Kidney glomerular epithelial cell (primary cell): Measurements from ENCODE around the gene PCCA.
"Not testable (repeated sequence)": the region's sequence is repeated elsewhere in the genome, so short reads cannot be mapped to it uniquely, and the experiment has no call there.

ENCODE experiments used
- DNase-seq: peaks from one replicate; lab custom pipeline; 2025; lab: John Stamatoyannopoulos, UW

PCCA gene

DNA sequence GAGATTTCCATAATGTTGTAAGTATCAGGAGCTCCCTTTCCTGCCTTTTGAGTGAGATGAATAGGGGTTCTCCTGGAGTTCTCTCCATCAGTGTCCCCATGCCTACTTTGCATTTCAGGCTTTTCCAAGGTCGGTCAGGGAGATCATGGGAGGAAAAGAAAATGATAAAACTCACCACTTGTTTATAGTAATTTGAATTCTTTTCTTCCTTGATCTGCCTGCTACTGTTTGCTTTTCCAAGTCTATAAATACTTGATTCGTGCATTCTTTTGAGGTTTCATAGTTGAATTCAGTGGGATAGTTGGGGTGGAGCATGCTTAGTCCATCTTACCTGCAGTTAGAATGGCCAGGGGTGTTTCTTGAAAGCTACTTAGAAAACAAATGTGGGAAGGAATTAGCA, 51.5 kb downstream of the PCCA start:
- no peak for DNase-seq

DNA sequence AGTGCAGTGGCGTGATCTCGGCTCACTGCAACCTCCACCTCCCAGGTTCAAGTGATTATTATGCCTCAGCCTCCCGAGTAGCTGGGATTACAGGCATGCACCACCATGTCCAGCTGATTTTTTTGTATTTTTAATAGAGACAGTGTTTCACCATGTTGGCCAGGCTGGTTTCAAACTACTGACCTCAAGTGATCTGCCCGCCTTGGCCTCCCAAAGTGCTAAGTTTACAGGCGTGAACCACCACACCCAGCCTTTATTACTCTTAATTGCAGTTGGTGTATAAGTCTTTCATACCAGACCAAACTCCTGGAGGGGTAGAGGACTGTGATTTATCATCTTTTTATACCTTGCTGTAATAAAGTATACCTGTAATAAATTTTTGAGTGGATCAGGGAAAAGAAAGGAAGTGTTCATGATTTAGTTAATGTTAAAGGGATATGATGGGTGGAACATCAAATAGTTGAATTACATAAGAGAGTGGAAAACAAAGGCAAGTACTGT, 52.6 kb downstream of the PCCA start:
- DNase-seq, result not testable (repeated sequence)

DNA sequence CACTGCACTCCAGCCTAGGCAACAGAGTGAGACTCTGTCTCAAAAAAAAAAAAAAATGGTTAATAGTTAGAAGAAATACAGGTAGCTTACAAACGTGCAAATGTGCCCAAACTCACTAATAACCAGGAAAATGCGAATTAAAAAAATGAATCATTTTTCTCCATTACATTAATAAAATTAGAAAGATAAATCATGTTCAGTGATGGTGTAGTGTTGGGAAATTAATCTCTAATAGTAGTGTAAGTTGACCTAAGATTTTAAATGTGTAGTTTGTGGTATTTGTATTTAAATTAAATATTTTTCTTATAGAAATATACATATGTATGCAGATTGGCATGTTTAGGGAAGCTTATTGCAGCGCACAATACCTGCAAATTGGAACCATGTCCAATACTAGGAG, 57.6 kb downstream of the PCCA start:
- no peak for DNase-seq

DNA sequence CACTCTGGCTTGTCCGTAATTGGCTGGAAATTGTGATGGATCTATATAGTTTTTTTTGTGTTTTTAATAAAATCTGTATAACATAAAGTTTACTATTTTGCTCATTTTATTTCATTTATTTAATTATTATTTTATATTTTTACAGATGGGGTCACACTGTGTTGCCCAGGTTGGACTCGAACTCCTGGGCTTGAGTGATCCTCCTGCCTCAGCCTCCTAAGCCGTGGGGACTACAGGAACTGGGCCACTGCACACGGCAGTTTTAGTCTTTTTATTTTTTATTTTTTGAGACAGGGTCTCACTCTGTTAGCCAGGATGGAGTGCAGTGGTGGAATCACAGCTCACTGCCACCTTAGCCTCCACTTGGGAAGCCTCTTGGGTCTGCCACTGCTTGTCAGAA, 58.9 kb downstream of the PCCA start:
- DNase-seq, result no peak

DNA sequence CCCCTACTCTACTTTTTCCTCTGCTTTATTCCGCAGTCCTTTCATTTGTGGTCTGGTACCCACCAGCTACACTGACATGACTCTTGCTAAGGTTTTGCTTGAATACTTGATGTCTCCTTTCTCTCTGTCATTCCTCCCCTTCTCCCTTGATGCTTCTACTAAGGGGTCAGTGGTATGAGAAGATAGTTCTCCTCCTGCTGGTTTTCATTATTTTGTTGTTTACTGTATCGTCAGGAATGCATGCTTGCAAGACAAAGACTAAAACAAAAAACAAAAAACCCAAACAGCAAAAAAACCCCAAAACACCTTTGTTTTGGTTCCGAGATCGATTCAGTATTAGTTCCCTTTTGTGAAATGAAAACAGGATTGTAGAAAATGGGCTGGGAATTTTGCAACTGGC, 59.5 kb downstream of the PCCA start:
- no peak for DNase-seq

DNA sequence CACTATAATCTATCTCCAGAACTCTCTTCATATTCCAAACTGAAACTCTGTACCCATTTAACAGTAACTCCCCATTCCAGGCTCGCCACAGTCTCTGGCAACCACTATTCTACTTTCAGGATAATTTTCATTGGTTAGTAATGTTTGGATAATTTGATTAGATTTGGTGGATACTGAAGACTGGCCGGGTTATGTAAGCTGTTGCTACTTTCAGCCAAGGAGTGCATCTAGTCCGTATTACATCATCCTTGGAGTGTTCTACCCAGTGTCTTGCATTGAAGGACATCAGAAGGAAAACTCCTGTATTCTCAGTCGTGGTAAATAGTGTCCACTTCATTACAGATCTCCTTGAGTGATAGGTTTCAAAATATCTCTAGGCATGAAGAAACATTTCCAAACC, 60.5 kb downstream of the PCCA start:
- no peak for DNase-seq

DNA sequence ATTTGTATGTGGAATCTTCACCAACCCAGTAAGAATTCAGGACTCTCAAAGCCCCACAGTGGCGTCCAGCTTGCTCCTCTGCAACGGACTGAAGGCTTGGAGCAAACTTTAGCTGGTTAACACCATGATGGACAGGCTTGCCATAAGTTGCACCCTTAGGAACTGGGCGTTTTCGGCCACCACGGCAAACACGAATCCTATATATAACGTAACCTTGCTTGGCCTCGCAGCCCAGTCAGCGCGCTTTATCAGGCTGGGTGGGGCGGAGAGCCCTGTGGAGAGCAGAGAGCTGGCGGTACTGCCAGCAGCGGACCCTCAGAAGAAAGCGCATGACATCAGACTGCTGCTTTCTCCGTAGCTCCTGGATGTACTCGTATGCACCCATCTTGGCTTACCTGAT, 61.8 kb downstream of the PCCA start:
- not testable (repeated sequence) for DNase-seq

DNA sequence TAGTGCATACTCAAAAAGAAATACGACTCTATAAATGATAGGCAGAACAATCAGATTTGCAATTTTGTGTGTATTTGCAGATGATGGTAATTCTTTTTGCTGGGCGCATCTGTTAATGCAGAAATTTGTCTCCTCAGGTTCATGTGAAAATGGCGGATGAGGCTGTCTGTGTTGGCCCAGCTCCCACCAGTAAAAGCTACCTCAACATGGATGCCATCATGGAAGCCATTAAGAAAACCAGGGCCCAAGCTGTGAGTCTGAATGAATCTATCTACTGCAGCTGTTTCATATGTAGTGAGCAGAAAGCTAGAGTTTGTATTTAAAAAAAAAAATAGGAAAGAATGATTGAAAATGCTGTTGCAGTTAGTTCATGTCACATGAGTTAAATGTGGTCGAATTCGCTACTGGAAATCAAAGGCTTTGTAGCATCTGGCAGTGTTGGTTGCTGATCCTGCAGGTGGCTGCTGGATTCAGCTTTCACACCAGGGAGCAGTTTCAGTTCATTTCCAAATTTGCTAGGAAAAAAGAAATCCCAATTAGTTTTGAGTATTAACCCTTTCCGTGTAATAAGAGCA, 66.0 kb downstream of the PCCA start:
- no peak for DNase-seq

DNA sequence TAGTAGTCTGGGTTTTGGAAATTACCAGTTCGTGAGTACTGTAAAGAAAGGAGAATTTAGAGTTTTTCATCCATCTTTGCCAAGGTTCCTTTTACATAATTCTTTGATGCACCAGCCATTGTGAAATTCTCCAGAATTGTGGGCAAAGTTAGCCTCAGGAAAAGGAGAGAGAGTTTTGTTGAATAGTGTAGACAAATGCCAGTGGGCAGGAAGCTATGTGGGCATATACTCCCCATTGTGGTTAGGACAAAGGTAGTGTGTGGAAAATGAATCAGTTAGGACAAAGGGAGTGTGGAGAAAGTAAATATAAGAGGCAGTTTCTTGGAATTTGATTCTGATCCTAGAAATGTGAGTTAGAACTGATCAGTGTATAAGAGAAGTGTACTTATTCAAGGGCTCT, 67.9 kb downstream of the PCCA start:
- peak; percentile 73 for DNase-seq

DNA sequence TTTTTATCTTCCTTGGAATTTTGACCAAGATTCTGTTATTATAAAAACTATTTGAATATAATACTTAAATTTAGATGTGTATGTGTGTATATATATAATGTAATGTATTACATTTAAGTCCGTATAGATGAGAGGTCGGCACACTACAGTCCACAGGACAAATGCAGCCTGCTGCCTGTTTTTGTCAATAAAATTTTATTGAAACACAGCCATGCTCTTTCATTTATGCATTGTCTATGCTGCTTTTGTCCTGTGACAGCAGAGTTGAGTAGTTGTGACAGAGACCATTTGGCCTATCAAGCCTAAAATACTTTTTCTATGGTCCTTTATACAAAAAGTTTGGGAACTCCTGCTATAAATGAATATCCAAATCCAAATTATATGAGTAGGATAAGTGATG, 69.7 kb downstream of the PCCA start:
- DNase-seq, result no peak

DNA sequence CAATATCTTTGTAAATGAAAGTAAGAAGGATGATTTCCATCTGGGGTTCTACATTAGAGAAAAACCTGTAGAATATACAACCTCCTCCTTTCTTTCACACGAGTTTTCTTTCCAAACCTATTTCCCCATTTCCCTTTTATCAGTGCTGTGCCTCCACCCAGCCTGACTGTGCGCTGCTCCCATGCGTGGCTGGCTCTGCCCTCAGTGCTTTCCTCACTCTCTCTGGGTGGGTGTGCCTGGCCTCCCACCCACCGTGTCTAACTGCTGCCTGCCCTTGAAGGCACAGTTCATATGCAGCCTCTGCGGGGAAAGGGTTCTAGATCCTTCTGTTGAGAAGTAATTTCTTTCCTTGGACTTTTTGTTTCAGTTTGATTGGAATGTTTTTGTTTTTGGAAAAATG, 70.7 kb downstream of the PCCA start:
- DNase-seq, result no peak

DNA sequence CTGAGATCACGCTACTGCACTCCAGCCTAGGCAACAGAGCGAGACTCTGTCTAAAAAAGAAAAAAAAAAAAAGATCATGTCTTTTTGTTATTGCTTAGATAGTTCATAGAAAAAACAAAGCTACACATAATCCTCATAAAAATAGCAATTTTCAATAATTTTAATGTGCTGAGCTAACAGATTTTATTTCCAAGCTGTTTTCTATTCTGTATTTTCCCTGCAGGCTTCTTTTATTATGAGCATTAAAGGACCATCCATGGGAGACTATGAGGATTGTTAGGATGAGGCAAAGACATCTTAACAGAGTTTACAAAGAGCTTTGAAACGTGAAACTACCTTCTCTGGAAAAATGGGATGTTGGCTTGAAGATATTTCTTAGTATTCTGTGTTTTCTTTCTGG, 71.6 kb downstream of the PCCA start:
- DNase-seq, result no peak

DNA sequence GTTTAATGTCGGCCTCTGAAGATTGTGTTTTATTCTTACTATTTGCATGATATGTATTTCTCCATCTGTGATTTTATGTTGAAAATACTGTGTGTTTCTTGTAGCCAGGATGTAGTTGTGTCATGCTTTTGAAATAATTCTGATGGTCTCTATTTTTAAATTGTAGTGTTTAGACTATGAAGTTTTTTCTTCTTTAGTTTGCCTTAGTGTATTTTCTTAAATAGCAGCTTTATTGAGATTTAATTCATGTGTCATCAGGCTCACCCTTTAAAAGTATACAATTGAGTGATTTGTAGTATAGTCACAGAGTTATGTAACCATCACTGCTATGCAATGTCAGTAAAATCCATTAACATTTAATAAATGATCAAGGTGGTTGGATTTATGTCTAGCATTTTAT, 74.5 kb downstream of the PCCA start:
- no peak for DNase-seq

DNA sequence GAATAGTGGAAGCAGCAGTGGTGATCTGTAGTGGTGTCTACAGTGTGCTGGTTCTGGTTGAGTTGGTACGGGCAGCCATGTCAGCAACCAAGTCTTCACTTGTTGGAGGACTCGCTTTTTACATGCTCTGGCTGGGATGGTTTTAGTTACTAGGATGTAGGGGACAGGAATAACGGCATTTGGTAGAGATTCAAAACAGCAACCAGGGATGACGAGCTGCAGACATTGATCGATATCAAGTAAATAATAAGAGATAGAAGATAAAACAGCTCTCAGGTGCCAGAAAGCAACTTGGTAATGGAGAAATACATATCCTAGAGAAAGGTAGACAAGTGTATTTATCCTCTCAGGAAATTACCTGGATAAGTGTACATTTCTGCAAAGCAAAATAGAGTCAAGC, 84.3 kb downstream of the PCCA start:
- no peak for DNase-seq

DNA sequence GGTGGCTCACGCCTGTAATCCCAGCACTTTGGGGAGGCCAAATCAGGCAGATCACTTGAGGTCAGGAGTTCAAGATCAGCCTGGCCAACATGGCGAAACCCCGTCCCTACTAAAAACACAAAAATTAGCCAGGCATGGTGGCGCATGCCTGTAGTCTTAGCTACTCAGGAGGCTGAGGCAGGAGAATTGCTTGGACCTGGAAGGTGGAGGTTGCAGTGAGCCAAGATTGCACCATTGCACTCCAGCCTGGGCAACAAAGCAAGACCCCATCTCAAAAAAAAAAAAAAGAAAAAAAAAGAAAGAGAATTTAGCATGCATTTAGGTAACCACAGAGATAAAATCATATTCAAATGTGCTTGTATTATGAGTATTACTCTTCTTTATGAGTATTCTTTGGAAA, 85.6 kb downstream of the PCCA start:
- not testable (repeated sequence) for DNase-seq

DNA sequence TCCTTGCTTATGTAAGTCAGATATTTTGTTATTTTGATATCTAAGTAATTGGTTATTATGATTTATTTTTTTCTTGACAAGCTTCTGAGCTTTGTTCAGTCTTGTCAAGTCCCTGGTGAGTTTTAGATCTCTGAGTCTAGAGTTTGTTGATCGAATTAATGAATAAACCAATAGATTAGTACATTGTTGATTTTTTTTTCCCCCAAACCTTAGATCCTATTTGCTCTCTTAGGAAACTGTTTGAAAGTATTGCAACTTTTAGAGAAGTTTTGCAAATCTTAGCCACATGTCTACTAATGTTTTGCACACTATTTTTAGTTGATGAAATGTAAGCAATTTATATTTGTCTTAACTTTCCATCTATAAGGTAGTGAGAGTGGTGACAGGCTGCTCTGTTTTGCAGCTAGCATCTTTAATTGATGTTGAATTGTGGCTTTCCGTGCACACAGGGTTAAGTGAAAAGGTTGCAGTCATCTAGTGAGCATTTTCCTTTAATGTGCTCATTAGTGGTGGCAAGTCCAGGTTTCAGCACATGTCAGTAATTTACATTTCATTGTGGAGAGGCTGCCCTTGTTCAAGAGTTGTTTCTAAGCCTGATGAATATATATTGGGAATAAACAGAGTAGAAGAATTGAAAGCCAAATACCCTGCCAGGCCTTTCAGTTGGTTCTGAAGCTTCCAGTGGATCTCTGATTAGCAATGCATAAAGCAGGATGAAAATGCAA, 86.3 kb downstream of the PCCA start:
- no peak for DNase-seq

DNA sequence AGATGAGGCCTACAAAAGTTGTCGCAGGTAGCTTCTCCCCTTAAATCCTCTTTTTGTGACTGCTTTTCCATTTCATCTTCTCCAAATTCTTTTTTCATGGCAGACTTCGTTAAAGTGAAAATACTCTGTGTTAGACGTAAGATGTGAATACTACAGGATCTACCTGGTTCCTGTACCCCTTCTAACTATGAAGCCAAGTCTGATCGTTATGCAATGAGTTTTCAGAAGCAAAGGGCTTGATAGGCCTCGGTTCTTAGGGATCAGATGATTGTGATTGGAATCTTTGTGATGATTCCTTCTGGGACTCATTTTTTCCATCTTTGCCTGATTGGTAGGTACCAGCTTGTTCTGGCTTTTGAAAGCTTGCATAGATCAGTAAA, 86.9 kb downstream of the PCCA start:
- no peak for DNase-seq

DNA sequence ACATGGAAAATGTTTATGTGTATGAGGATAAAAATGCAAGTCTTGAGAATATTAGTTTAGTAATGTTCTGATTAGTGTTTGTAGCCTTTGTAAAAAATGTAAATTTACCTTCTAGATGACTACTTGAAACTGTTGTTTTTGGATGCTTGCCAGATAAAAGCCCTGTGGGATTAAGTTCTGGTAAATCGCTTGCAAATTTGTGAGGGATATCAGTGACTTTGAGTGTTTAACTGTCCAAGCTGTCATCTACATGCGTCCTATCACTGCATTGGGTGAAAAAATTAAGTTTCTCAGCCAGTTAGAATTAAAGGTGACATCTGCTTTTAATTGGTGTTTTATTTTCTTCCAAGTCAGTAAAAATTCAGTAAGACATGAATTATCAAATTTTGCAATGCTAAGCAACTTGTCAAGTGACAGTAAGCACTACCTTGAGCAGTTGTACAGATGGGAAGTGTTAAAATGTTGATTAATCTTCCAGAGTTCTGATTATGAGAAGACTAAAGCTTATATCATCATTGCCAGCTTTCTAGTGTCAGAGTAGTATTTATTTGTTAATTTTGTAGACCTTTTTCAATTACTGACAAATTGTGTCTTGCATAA, 88.0 kb downstream of the PCCA start:
- peak; percentile 14 for DNase-seq

DNA sequence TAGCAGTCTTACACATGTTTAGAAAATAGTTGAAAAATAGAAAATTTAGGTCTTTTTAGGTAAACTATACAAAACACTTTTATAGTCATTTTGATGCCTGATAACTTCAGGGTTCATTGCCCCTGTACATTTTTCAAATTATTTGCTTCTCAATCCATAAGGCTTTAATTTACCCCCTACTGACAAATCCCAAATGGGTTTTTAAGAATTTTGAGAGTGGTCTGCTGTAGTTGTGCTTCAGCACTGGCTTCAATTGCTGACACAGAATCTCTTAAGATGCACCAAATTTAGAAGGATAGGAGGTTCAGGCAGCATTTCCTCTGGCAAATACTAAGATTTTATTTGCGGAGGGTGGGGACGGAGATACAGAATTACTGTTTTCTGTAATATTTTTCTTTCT, 89.4 kb downstream of the PCCA start:
- no peak for DNase-seq

DNA sequence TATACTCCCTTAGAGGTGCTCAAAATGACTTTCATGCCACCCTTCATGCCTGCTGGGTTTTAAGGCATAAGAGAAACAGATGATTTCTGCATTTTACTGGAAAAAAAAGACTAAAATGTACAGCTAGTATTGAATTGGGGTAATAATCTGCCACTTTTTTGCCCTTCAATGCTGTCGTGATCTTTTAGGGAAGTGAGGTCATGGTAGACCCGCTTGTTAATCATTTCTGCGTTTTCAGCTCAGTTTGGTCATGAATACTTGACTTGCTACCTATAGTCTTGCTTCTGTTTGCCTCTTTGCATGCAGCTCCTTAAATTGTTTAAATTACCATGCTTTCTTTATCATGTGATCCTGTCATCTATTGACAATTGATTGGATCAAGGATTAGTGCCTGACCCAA, 90.4 kb downstream of the PCCA start:
- DNase-seq, result no peak

DNA sequence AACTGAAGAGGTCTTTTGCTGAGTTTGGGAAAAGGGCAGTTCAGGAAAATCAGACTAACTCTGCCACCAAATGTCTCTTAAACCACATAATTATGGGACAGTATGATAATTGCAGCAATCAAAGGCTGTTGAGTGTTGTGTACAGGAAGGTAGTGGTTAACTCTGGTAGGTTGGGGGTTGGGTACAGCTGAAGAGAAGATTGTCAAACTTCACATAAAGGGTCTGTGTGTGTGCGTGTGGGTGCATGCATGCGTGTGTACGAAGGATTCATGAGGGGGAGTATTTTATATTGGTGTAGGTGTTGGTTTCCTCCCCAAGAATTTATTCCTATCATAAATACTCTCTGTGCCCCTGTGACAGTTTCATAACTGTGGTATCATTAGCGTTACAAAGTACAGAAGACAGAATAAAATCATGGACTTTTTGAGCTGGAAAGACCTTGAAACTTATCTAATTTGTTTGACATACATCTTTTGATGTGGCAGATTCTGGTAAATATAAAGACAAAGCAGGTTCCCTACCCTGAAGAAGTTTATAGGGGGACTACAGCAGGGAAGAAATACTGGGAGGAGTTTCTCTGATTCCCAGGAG, 94.1 kb downstream of the PCCA start:
- no peak for DNase-seq

DNA sequence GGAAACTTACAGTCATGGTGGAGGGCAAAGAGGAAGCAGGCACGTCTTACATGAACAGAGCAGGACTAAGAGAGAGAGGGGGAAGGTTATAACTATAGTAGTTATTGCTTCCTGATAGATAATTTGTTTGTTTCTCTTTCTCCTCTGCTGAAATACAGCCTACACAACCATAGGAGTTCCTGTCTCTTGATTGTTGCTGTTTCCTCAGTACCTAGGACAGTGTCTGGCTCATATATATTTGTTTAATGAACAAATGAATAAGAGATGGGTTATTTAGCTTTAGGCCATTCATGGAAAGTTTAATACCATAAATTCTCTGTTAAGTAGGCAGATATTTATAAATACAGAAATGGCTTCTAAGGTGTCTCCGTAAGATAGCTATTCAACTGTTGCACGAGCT, 95.2 kb downstream of the PCCA start:
- no peak for DNase-seq

DNA sequence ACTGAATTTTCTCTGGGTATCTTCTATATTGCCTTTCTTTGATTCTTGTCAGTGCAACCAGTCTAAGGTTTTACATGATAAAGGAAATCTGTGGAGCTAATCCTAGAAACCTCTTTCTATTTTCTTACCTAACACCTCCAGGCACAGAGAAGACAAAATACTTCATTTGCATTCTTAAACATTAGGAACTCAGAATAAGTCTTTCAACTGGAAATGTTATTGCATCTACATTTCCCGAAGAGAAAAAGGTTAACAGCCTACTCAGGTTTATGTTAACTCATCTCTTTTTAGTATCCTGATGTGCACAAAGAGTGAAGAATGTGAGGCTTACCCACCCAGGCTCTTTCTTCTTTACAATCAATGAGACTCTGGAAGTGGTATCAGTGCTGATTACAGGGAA, 106.7 kb downstream of the PCCA start:
- no peak for DNase-seq
